ENCODE measurements around the gene POLR3K.

Gene POLR3K

DNA sequence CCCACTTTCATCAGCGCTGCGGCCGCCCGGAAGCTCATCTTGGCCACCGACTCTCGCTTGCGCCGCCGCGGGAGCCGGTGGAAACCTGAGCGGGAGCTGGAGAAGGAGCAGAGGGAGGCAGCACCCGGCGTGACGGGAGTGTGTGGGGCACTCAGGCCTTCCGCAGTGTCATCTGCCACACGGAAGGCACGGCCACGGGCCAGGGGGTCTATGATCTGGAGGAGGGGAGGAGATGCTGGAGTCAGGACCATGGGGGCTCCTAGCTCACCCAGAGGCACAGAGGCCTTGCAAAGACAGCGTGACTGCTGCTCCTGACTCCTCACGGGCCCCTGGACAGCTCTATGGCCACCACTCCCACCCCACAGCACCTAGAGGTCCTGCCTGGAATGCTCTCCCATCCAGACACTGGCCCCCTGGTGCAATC, 9.6 kb upstream of the POLR3K start:
- TF ChIP-seq TAF1 (IDR thresholded peaks at IDR 0.05; ENCODE audit: borderline replicate concordance, insufficient read depth, low read length), result no peak

DNA sequence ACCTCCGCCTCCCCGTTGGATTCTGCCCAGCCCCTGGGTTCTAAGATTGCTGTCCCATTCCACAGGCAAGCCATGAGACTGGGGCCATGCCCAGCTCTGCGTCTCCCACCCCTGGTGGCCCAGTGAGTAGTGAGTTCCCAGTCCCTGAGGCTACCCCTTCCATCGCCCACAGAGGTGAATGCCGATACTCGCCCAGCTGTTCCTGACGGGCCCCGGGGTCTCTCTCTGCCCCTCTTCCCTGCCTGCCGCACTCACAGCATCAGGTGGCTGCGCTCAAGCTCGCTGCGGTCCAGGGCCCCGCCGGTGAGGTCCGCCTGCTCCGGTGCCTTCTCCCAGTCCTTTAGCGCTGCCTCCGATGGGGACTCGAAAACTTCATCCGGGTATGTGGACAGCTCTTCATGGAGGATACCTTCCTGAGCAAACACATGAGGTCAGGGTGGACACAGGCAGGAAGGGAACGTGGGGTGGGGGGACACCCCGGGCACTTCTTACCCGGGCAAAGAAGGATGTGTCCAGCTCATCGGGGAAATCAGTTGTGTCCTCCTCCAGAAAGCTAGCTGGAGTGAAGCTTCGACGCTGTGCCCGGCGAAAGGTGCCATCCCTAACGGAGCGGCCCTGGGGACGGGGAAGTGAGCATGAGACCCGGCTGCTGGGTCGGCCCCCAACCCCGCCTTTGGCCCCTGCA, 9.0 kb upstream of the POLR3K start:
- TF ChIP-seq SIN3A (IDR thresholded peaks at IDR 0.05; ENCODE audit: borderline replicate concordance, insufficient read depth, low read length), result no peak
- TF ChIP-seq FOXP2 (optimal IDR thresholded peaks at IDR 0.05; ENCODE audit: borderline replicate concordance, extremely low read depth, extremely low read length, insufficient read depth), result no peak
- TF ChIP-seq, protein P1, sequence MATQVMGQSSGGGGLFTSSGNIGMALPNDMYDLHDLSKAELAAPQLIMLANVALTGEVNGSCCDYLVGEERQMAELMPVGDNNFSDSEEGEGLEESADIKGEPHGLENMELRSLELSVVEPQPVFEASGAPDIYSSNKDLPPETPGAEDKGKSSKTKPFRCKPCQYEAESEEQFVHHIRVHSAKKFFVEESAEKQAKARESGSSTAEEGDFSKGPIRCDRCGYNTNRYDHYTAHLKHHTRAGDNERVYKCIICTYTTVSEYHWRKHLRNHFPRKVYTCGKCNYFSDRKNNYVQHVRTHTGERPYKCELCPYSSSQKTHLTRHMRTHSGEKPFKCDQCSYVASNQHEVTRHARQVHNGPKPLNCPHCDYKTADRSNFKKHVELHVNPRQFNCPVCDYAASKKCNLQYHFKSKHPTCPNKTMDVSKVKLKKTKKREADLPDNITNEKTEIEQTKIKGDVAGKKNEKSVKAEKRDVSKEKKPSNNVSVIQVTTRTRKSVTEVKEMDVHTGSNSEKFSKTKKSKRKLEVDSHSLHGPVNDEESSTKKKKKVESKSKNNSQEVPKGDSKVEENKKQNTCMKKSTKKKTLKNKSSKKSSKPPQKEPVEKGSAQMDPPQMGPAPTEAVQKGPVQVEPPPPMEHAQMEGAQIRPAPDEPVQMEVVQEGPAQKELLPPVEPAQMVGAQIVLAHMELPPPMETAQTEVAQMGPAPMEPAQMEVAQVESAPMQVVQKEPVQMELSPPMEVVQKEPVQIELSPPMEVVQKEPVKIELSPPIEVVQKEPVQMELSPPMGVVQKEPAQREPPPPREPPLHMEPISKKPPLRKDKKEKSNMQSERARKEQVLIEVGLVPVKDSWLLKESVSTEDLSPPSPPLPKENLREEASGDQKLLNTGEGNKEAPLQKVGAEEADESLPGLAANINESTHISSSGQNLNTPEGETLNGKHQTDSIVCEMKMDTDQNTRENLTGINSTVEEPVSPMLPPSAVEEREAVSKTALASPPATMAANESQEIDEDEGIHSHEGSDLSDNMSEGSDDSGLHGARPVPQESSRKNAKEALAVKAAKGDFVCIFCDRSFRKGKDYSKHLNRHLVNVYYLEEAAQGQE (IDR thresholded peaks at IDR 0.05; ENCODE audit: insufficient read depth in 1 of 2, low read depth in 2 of 2, low read length in 2 of 2), result no peak
- TF ChIP-seq TAF1 (IDR thresholded peaks at IDR 0.05; ENCODE audit: borderline replicate concordance, insufficient read depth, low read length), result no peak
- TF ChIP-seq POLR2AphosphoS5 (IDR thresholded peaks at IDR 0.05; ENCODE audit: low read depth, low read length), result no peak

DNA sequence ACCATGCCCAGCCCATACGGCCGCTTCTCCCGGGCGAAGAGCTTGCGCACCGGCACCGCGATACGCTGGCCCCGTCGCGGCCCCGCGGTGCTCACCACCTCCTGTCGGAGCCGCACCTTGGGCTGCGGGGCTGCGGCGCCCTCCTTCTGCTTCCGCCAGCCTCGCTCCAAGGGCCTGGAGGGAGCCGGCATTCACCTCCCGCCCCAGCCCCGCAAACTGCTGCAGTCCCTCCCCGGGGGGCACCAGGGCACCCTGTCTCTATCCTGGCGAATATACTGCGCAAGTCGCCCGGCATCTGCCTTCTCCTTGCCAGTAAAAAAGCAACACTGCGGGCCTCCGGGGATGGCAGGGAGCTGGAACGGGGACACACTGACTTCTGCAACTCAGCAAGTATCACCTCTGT, 8.5 kb upstream of the POLR3K start:
- TF ChIP-seq SIN3A (IDR thresholded peaks at IDR 0.05; ENCODE audit: borderline replicate concordance, insufficient read depth, low read length) (no peak), TAF1 (IDR thresholded peaks at IDR 0.05; ENCODE audit: borderline replicate concordance, insufficient read depth, low read length) (no peak), POLR2AphosphoS5 (IDR thresholded peaks at IDR 0.05; ENCODE audit: low read depth, low read length) (no peak), FOXP2 (optimal IDR thresholded peaks at IDR 0.05; ENCODE audit: borderline replicate concordance, extremely low read depth, extremely low read length, insufficient read depth) (no peak)
- TF ChIP-seq, protein P1 (IDR thresholded peaks at IDR 0.05; ENCODE audit: insufficient read depth in 1 of 2, low read depth in 2 of 2, low read length in 2 of 2), result no peak

DNA sequence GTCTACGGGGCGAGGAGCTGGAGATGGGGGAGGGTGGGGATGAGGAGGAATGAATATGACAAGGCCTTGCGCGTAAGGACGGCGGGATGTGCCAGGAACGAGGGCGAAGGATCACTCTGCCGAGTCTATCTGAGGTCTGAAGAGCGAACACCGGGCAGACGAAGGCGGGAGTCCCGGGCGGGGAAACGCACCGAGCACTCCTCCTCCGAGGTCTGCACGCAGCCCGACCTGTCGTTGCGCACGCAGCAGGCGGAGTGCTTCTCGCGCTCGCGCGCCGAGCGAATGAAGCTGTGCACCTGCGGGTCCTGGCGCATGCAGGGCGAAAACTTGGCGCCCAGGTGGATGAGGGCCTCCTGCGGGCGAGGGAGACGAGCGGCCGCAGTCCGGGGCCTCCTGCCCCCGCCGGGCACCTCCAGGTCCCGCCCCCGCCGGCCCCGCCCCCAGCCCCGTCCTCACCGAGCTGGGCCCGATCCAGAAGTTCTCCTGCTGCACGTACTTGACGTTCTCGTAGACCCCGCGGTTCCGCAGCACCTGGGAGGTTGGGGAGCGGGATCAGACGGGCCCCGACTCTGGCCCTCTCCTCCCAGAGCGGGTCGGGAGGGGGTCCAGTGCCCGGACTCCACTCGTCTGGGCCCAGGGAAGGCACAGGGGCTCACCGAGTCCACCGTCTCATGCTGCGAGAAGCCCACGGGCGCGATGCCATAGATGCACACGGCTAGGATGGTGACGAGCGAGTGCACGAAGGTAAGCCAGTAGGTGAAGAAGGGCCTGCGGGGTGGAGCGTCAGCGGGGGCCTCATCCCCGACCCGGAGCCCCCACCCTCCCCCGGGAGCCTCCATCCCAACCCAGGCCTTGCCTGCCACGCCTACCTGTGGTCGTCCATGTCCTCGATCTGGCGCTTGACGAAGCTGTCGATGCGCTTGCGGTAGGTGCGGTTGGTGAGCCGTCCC, 7.8 kb upstream of the POLR3K start:
- no peak for TF ChIP-seq TAF1 (IDR thresholded peaks at IDR 0.05; ENCODE audit: borderline replicate concordance, insufficient read depth, low read length)
- TF ChIP-seq, protein P1 (IDR thresholded peaks at IDR 0.05; ENCODE audit: insufficient read depth in 1 of 2, low read depth in 2 of 2, low read length in 2 of 2), result no peak
- TF ChIP-seq POLR2AphosphoS5 (IDR thresholded peaks at IDR 0.05; ENCODE audit: low read depth, low read length), result no peak
- no peak for TF ChIP-seq SIN3A (IDR thresholded peaks at IDR 0.05; ENCODE audit: borderline replicate concordance, insufficient read depth, low read length)
- TF ChIP-seq FOXP2 (optimal IDR thresholded peaks at IDR 0.05; ENCODE audit: borderline replicate concordance, extremely low read depth, extremely low read length, insufficient read depth), result no peak

DNA sequence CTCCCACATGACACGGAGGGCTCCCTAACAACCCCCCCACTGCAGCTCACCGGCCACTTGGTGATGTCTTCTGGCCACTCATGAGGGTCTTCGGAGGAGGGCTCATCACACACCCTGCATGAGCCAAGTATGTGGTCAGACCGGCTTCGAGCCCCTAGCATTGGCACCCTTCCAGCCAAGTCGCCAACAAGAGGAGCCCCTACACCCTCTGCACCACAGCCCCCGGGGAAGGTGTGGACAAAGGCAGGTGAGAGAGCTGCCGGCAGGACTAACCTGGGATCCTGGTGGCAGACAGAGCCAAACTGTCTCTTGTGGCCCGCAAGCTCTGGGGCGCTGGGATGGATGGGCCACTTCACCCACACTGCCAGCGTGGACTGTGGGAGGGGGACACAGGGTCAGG, 6.8 kb upstream of the POLR3K start:
- no peak for TF ChIP-seq POLR2AphosphoS5 (IDR thresholded peaks at IDR 0.05; ENCODE audit: low read depth, low read length)
- no peak for TF ChIP-seq SIN3A (IDR thresholded peaks at IDR 0.05; ENCODE audit: borderline replicate concordance, insufficient read depth, low read length)
- TF ChIP-seq TAF1 (IDR thresholded peaks at IDR 0.05; ENCODE audit: borderline replicate concordance, insufficient read depth, low read length), result no peak
- no peak for TF ChIP-seq FOXP2 (optimal IDR thresholded peaks at IDR 0.05; ENCODE audit: borderline replicate concordance, extremely low read depth, extremely low read length, insufficient read depth)
- TF ChIP-seq, protein P1 (IDR thresholded peaks at IDR 0.05; ENCODE audit: insufficient read depth in 1 of 2, low read depth in 2 of 2, low read length in 2 of 2), result no peak

All from PFSK-1 (cell line).